ENCODE data around the gene HINT3. TPM values are rescaled to one million over a fixed set of nuclear protein-coding genes. Genes with fewer than 3 reads are reported as not detected.

The HINT3 gene
- total and polyA plus RNA-seq, 2 of the 13 experiments (the other 11 are each of a cell fraction or from before 2014, with no cell fraction given) = 3.1 to 22.8 TPM

- TF ChIP-seq MXD1 (CRISPR knock-in tag; IDR thresholded peaks at IDR 0.05) = peak; percentile 95
- TF ChIP-seq ARID3A (IDR thresholded peaks at IDR 0.05; ENCODE audit: low read depth, low read length) = peak; percentile 55; the same call in 1 of the 2 replicates
- TF ChIP-seq, protein P1, sequence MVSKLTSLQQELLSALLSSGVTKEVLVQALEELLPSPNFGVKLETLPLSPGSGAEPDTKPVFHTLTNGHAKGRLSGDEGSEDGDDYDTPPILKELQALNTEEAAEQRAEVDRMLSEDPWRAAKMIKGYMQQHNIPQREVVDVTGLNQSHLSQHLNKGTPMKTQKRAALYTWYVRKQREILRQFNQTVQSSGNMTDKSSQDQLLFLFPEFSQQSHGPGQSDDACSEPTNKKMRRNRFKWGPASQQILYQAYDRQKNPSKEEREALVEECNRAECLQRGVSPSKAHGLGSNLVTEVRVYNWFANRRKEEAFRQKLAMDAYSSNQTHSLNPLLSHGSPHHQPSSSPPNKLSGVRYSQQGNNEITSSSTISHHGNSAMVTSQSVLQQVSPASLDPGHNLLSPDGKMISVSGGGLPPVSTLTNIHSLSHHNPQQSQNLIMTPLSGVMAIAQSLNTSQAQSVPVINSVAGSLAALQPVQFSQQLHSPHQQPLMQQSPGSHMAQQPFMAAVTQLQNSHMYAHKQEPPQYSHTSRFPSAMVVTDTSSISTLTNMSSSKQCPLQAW (CRISPR knock-in tag; IDR thresholded peaks at IDR 0.05) = peak; percentile 91
- TF ChIP-seq SOX6 (IDR thresholded peaks at IDR 0.05) = no peak
- peak; percentile 89 for TF ChIP-seq SOX6 (CRISPR knock-in tag; IDR thresholded peaks at IDR 0.05)
- no peak for TF ChIP-seq SRSF4 (IDR thresholded peaks at IDR 0.05; ENCODE audit: low read depth, low read length, poor library complexity, severe bottlenecking)
- peak; percentile 98 for TF ChIP-seq YEATS2 (CRISPR knock-in tag; IDR thresholded peaks at IDR 0.05; ENCODE audit: borderline replicate concordance)
- TF ChIP-seq ZNF136 (CRISPR knock-in tag; IDR thresholded peaks at IDR 0.05; ENCODE audit: low read depth) = peak; percentile 97; the same call in 1 of the 2 replicates
- peak; percentile 47 for TF ChIP-seq HNRNPK (IDR thresholded peaks at IDR 0.05; ENCODE audit: low read depth, low read length, poor library complexity, severe bottlenecking)
- peak; percentile 98 for TF ChIP-seq ZNF687 (CRISPR knock-in tag; IDR thresholded peaks at IDR 0.05)
- 0 out of 2 replicates have a peak, but pooled peaks have one; percentile 10 for TF ChIP-seq AKNA (CRISPR knock-in tag; IDR thresholded peaks at IDR 0.05; ENCODE audit: borderline replicate concordance)
- TF ChIP-seq, protein P2, sequence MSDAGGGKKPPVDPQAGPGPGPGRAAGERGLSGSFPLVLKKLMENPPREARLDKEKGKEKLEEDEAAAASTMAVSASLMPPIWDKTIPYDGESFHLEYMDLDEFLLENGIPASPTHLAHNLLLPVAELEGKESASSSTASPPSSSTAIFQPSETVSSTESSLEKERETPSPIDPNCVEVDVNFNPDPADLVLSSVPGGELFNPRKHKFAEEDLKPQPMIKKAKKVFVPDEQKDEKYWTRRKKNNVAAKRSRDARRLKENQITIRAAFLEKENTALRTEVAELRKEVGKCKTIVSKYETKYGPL (CRISPR knock-in tag; IDR thresholded peaks at IDR 0.05) = peak; percentile 57
Measured at GRCh38 chr6:125956506-125957390, at the start of gene HINT3 (continued).
